GM21737 (cell line): ENCODE results near the gene CDH8.

ENCODE experiments used
- ATAC-seq: cut with Tn5 transposase; IDR thresholded peaks from one replicate; pipeline ENCODE4 v1.9.1; 2021; ENCODE audit warnings: mild to moderate bottlenecking, moderate library complexity; ENCODE audit not compliant: unreplicated experiment

Gene CDH8

GRCh38 chr16:62036101-62036801, at the start of gene CDH8:
TSS of gene CDH8 (minus strand) at chr16:62036438. CDS start at chr16:62021403, 15,035 bp downstream.
- no peak for ATAC-seq

- ATAC-seq: no peak
Observed at GRCh38 chr16:62079236-62079635, 43.0 kb upstream of the CDH8 start.

DNA sequence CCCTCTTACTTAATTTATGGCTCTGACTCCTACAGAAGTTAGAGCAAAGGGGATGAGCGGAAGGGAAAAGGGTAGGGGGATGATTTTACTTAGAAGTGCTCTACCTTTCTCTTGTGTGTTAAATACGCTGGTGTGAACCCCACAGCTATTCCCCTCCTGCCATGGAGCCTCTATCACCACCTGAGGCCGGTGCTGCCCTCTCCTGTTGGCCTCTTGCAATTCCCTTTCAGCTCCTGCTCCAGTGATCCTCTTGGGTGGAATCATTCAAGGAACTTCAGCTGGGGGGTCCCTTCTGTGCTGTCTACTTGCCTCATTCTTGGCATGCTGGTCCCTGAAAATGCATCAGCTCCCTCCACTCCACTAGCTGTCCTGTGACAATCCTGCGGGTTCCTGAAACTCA, 41.8 kb upstream of the CDH8 start:
- no peak for ATAC-seq

- ATAC-seq: no peak
Observed at GRCh38 chr16:62076886-62077285, 40.6 kb upstream of the CDH8 start.

DNA sequence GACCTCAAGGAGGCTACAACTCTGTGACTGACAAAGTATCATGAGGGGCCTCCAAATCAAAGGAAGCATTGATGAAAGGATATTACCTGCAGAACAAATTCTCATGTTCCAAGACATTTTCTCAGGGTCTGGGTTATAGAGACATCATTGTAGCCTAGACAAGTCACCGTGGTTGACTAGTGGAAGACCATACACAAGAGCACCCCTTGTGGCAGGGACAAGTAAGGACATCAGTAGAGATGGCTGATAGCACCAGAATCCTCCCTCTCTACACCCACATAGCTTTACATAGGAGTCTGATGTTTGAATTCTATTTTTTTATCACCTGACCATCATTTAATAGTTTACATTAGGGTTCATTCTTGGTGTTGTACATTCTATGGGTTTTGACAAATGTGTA, 32.5 kb upstream of the CDH8 start:
- no peak for ATAC-seq

DNA sequence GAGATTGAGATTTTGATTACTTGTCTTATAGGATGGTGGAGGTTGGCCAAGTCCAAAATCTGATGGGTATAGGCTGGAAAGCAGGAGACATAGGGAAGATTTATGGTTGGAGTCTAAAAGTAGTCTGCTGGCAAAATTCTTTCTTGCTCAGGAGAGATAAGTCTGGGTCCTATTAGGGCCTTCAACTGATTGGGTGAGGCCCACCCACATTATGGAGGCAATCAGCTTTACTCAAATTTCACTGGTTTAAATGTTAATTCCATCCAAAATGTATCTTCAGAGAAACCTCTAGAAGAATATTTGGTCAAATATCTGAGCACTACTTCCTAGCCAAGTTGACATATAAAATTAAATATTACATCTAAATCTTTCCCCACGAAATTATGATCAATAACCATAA, 31.7 kb upstream of the CDH8 start:
- no peak for ATAC-seq

GRCh38 chr16:62067182-62067581, 30.9 kb upstream of the CDH8 start:
- ATAC-seq: no peak

GRCh38 chr16:62066747-62067146, 30.5 kb upstream of the CDH8 start:
- no peak for ATAC-seq

GRCh38 chr16:62064173-62064572, 27.9 kb upstream of the CDH8 start:
- no peak for ATAC-seq

DNA sequence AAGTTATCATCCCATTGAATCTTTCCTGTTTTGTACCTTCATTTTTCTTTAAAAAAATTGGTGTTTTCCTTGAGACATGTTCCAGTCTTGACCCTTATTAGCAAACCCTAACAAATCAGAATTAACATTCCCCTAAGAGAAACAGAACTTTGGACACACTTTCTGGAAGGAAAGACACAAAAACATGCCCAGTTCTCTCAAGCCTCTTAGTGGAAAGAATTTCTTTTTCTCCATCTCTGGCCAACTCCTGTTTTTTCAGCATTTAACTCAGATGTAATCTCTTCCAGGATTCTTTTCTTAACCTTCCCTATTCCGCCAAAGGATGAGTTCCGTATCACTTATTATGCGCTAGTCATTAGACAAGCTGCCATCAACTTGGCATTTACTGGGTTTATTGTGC, 23.9 kb upstream of the CDH8 start:
- no peak for ATAC-seq

- no peak for ATAC-seq
Observed at GRCh38 chr16:62059527-62059926, 23.3 kb upstream of the CDH8 start.

GRCh38 chr16:62058412-62058811, 22.2 kb upstream of the CDH8 start:
- no peak for ATAC-seq

DNA sequence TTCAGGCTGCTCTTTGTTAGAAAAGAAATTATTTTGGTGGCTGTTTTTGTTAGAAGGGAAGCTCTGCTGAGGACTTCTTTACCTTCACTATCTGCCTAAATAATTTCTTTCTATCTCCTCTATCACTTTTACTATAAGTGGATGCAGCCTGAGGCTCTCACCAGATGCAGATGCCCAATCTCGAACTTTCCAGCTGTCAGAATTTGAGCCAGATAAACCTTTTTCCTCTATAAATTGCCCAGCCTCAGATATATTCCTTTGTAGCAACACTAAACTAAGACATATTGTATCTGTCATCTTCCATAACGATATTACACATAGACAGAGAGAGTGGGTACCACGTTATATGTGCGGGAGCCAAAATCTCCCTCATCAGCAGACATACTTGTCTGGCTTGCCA, 15.7 kb upstream of the CDH8 start:
- ATAC-seq: no peak

DNA sequence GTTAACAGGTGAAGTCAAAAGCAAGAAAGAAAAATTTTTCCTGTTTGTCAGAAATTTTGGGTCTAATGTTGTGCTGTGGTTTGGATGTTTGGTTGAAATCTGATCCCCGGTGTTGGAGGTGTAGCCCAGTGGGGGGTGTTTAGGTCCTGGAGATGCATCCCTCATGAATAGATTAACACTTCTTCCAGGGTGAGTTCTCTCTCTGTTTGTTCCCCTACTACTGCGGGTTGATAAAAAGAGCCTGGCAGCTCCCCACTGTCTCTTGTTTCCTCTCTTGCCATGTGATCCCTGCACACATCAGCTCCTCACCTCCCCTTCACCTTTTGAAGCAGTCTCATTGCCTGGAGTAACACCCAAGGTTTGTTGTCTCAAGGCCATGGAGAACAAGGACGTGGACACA, 14.6 kb upstream of the CDH8 start:
- ATAC-seq: no peak

DNA sequence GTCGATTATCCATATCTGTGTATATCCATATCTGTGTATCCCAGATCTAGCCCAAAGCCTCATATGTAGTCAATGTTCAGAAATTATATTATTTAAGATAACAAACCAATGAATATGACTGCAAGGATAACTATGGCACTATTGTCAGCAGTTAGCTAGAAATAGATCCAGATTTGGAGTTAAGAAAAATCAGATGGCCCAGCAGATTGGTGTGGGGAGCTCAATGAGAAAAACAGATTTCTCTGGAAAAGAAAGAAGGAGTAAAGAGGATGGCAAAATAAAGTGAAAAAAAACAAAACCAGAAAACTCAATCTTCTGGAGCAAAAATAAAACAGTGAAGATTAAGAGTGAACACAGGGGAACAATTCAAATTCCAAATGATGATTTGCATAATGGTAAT, 10.6 kb upstream of the CDH8 start:
- ATAC-seq: no peak

DNA sequence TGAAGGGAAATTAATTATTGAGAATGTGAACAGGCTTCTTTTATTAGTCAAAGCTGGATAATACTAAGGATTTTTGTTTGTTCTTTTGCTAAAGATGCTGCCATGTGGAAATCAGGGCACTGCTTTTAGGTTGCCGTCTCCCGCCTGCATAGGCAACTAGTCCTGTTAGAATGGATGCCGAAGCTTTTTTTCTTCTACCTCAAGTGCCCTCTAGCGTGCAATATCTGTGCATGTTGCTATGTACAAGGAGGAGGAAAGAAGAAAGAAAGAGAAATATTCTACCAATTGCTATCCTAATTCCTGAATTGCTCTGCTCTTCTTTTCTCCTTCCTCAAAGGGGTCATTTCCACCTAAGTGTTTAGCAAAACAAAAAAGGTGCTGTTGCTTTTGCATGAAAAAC, 5.2 kb upstream of the CDH8 start:
- ATAC-seq: no peak

GRCh38 chr16:62038646-62039045, 2.4 kb upstream of the CDH8 start:
- no peak for ATAC-seq

DNA sequence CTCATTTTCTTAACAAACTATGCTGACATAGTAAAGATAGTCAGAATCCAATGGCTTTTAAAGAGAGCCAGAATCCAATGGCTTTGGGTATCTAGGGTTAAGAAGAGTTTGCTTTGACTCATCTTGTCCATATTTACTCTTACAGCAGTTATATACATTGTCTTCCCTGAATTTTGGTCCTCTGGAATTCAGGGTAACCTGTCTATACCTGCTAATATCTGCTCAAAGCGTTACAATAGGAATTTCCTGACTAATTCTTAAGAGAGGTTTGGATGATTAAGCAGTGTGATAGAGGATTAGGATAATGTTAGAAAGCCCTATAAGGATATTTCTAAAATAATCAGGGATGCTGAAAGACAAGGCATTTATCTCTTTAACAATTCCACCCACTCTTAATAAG, 2.0 kb upstream of the CDH8 start:
- ATAC-seq: no peak

GRCh38 chr16:62036802-62037135, 531 bp upstream of the CDH8 start:
- no peak for ATAC-seq

GRCh38 chr16:62035115-62036092, 834 bp downstream of the CDH8 start:
- ATAC-seq: no peak

- ATAC-seq: no peak
Observed at GRCh38 chr16:62034231-62035114, 1.8 kb downstream of the CDH8 start.
